Effector memory CD4-positive, alpha-beta T cell (primary cell): Measurements from ENCODE around the gene SHB.

Experiments
- DNase-seq, 3 donors: peaks; one replicate each; pipeline ENCODE4 v3.0.0-alpha.2; 2020
- H3K27ac ChIP-seq: 2 replicates; pipeline ENCODE4 v1.7.0; 2013; ENCODE audit warnings: mild to moderate bottlenecking, low read length, moderate library complexity; ENCODE audit not compliant: insufficient read depth, poor library complexity, severe bottlenecking
- H3K27me3 ChIP-seq: replicated peaks from 2 replicates; pipeline ENCODE4 v1.7.0; 2013; ENCODE audit warnings: mild to moderate bottlenecking, low read length; ENCODE audit not compliant: insufficient read depth, control insufficient read depth, poor library complexity, severe bottlenecking
- H3K36me3 ChIP-seq: 2 replicates; pipeline ENCODE4 v1.7.0; 2013; ENCODE audit warnings: mild to moderate bottlenecking, low read length, moderate library complexity; ENCODE audit not compliant: control insufficient read depth, insufficient read depth
- H3K4me1 ChIP-seq: 2 replicates; pipeline ENCODE4 v1.7.0; 2013; ENCODE audit warnings: low read length, mild to moderate bottlenecking; ENCODE audit not compliant: control insufficient read depth, insufficient read depth, poor library complexity, severe bottlenecking
- H3K4me3 ChIP-seq: 2 replicates; pipeline ENCODE4 v1.7.0; 2013; ENCODE audit warnings: low read length, low read depth, mild to moderate bottlenecking; ENCODE audit not compliant: insufficient read depth, poor library complexity, severe bottlenecking
- H3K9me3 ChIP-seq: 2 replicates; pipeline ENCODE4 v1.7.0; 2013; ENCODE audit warnings: mild to moderate bottlenecking, low read length, moderate library complexity; ENCODE audit not compliant: control insufficient read depth

The SHB gene

DNA sequence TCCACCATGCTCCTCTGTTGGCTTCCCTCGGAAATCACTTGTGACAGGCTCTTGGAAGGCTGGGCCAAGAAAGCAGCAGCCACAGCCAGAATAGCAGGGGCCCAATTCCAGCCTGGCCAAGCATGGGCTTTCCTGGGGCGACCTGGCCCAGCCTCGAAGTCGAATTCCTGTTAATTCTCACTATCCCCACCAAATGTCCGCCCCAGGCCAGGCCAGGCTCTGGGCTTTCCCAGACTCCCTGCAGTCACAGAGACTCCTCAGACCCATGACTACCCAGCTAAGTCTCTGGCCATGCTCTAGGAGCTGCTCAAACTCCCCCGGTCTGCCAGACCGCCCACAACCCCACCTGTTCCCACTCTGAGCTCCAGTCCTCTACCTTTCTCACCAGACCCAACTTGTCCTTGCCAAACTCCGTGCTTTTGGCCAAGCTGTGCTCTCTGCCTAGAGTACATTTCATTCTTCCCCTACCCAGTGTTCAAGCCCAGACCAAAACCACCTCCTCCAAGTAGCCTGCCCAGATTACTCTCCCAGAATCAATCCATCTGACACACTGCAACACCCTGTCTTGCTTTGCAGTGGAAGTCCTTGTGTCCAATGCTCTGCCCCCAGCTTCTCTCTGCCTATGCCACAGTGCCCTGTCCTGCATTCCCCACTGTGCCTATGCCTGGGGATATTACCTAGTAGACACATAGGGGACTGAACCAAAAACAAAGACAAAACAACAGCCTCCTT, 26.2 kb downstream of the SHB start:
- H3K4me1 ChIP-seq = no peaks in the 10 kb centered on the region

DNA sequence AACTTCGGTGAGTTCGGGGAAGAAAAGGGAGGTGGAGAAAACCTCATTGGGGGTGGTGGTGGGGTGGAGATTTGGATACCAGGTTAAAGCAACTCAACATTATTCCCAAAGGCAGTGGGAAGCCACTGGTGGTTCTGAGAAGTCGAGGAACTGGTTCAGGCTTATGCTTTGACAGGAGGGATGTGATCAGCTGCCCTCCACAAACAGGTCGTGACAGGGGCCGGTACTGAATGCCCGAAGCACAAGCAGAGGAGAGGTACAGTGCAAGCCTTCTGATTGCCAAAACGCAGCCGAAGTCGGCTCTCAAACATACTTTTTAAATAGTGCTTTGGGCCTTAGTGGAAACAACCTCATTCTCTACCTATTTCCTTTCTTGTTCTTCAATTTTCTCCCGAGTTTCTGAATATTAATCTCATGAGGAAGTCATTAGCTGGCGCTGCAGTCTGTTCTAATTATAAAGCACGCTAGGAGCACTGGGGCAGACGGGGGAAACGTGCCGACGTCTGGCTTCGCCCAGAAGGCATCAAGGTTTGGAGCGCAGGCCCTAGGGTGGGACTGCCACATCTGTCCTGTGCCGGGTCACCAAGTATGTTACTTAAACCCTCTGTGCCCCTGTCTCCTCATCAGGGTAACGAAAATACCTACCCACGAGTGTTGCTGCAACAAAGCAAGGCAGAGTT, 27.3 kb downstream of the SHB start:
- H3K9me3 ChIP-seq = no peaks in the 10 kb centered on the region
- H3K27me3 ChIP-seq = no peaks in the 10 kb centered on the region
- DNase-seq = no peak
- H3K4me3 ChIP-seq = no peak overlapping the region
- H3K27ac ChIP-seq = no peak overlapping the region
- no peaks in the 10 kb centered on the region for H3K4me1 ChIP-seq
- no peaks in the 10 kb centered on the region for H3K36me3 ChIP-seq

More for the DNA sequence above, 26.2 kb downstream of the SHB start:
- no peak for DNase-seq
- H3K36me3 ChIP-seq = no peaks in the 10 kb centered on the region
- no peak overlapping the region for H3K27ac ChIP-seq
- H3K9me3 ChIP-seq = no peaks in the 10 kb centered on the region
- H3K27me3 ChIP-seq = no peaks in the 10 kb centered on the region
- H3K4me3 ChIP-seq = no peak overlapping the region

DNA sequence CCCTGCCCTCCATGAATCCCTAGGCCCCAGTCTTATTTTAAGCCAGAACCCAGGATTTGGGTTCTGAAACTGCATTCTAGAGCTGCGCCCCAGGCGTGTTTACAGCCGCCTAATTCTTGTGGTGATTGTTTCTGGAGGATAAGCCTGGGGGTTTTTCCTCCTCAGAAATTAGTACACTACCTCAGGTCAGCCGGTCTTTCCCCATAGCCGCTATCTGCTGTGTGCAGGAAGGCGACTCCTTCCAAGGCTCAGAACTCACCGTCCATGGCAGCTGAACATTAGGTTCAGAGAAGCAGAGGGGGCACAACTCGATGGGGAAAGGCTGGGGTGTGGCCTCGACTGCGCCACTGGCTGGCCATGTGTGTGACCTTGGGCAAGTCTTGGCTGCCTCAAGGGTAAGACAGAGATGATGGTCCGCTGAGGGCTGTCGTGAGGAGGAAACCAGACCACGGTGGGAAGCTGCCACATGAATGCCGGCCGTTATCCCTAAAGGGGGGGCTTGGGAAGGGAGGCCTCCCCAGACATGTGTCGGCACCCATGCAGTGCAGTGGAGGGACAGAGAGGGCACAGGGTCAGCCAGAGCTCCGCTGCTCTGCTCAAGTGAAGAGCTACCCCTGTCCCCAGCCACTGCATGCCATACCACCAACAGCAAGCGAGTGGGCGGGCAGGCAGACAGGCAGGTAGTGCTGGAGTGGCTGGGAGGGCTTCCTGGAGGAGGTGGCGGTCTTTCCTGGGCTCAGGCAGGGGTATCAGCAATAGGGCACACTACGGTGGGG, 28.9 kb downstream of the SHB start:
- Histone ChIP-seq H3K4me1 (no peaks in the 10 kb centered on the region), H3K36me3 (no peaks in the 10 kb centered on the region), H3K4me3 (no peak overlapping the region), H3K27ac (no peak overlapping the region), H3K27me3 (no peaks in the 10 kb centered on the region), H3K9me3 (no peaks in the 10 kb centered on the region)
- no peak for DNase-seq

DNA sequence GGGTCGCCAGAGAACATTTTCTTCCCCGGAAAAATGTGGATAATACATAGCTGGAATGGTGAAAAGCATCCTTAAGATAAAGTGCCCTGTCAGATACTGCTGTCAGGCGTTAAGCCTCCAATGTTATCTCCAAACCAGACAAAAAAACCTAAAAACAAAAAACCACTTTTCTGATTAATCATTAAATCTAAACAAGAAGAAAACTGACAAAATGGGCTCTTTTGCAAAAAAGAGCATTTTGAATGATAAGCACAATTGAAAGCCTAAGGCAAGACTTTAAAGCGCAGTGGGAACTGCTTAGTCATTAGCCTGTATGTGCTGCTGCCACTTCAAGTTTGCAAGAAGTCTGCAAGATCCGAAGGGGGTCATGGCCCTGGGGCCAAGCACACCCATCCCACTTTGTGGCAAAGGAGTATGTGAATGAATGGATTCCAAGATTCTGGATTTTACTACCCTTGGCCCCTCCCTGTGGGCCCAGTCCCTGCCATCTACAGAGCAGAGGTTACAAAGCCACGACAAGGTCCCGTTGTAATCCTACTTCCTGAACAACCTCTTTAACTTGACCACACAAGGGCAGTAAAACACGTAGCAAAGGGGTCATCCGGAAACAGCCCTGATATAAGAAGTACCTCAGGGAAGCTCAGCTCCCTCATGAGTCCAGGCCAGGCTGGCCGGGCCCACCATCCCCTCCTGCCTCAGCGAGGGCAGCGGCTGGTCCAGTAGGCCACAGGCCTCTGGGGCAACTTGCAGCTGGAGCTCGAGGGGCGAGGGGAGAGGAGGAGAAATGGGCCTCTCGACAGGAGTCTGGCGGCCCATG, 29.7 kb downstream of the SHB start:
- Histone ChIP-seq H3K27me3 (no peaks in the 10 kb centered on the region), H3K27ac (no peak overlapping the region), H3K4me1 (no peaks in the 10 kb centered on the region), H3K9me3 (no peaks in the 10 kb centered on the region), H3K36me3 (no peaks in the 10 kb centered on the region), H3K4me3 (no peak overlapping the region)
- no peak for DNase-seq

DNA sequence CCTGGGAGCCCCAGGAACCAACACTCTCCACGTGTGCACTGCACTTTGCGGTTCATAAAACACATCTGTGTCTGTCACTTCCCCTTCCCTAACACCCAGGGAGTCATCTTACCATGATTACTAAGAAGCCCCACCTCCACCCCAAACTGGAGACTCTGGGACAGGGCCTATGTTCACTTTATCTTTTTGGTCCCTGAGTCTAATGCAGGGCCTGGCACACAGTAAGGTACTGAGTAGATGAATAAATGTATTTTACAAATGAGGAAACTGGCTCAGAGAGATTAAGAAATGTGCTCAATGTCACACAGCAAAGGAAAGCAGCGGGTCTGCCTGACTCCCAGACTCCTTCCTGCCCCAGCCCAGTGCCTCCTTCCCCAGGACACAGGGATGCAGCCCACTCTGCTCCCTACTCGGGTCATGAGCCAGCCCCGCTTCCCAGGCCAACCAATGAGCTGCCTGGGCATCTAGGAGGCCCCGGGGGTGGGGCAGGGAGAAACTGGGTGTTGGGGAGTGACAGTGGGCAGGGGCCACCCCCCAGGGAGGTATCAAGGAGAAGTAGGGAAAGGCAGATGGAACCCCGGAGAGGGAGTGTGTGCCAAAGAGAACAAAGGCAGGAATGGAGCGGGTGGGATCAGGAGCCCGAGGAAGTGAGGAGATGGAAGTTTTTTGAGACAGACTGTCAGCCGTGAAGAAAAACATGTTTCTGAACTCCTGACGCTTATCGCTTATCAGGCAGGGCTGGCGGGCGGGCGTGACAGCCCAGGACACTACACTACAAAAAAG, 30.5 kb downstream of the SHB start:
- Histone ChIP-seq H3K27me3 (no peaks in the 10 kb centered on the region), H3K36me3 (no peaks in the 10 kb centered on the region), H3K4me1 (no peaks in the 10 kb centered on the region), H3K9me3 (no peaks in the 10 kb centered on the region), H3K27ac (no peak overlapping the region), H3K4me3 (no peak overlapping the region)
- DNase-seq = no peak

DNA sequence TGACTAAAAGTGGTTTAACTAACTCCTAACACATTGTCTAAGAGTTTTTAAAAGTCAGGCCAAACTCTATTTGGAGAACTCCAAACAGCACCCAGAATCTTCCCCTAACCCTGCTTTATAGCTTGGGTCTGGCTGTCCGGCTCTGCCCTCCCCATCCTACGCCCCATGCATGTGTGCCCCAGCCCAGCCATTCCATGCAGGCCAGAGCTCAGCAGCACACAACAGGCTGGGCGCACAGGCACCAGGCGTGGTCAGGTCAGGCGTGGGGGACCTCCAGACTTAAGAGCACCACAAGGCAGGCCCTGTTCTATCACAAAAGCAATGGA, 31.1 kb downstream of the SHB start:
- H3K27me3 ChIP-seq = no peaks in the 10 kb centered on the region
- no peak overlapping the region for H3K4me3 ChIP-seq
- no peak overlapping the region for H3K27ac ChIP-seq
- no peaks in the 10 kb centered on the region for H3K36me3 ChIP-seq
- no peak for DNase-seq
- no peaks in the 10 kb centered on the region for H3K4me1 ChIP-seq
- no peaks in the 10 kb centered on the region for H3K9me3 ChIP-seq

DNA sequence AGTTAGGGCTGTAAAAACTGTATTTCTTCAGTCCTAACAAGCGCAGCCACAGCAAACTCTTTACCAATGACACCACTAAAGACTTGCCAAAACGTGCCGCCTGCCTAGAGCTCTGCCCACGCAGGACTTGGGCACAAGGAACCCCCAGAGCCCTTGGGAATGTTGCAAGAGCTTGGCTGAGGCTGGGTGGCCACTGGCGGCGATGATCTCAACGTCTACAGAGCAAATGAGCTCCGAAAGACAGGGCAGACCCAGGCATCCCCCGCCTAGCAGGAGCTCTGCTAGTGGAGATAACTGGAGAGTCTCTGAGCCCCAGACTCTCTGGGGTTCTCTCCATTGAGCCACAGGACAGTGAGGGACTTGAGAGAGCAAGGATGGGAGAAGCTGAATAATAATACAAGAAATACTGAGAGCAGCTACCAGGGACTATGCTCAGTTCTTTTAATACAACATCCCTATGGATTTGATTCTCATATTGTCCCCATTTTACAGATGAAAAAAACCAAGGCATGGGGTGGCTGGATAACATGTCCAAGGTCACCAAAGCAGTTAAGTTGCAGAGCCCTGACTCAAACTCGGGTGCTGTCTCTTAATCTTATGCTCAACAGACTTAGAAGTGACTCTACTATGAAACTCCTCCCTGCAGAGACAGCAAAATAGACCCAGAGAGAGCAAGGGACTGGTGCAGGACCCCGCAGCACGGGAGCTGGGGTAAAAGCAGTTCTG, 32.5 kb downstream of the SHB start:
- Histone ChIP-seq H3K4me1 (no peaks in the 10 kb centered on the region), H3K9me3 (no peaks in the 10 kb centered on the region), H3K27me3 (no peaks in the 10 kb centered on the region), H3K27ac (no peak overlapping the region), H3K4me3 (no peak overlapping the region), H3K36me3 (no peaks in the 10 kb centered on the region)
- DNase-seq = no peak

DNA sequence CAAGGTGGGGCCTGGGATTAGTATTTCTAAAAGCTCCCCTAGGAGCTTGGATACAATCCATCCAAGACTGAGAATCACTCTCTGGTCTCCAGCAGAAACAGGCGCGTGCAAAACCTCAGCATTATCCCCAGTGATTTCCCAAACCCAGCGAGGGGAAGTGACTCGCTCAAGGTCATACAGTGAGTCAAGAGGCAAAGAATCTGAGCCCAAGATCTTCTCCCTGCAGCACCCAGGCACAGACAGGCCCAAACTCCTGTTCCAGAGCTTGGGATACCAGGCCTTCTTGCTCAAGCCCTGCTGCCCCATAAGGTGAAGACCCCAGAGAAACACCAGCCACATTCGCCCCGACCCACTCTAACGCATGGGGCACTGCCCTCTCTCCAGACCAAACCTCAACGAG, 33.2 kb downstream of the SHB start:
- Histone ChIP-seq H3K9me3 (no peaks in the 10 kb centered on the region), H3K27me3 (no peaks in the 10 kb centered on the region), H3K4me1 (no peaks in the 10 kb centered on the region), H3K36me3 (no peaks in the 10 kb centered on the region), H3K27ac (no peak overlapping the region), H3K4me3 (no peak overlapping the region)
- DNase-seq = no peak

DNA sequence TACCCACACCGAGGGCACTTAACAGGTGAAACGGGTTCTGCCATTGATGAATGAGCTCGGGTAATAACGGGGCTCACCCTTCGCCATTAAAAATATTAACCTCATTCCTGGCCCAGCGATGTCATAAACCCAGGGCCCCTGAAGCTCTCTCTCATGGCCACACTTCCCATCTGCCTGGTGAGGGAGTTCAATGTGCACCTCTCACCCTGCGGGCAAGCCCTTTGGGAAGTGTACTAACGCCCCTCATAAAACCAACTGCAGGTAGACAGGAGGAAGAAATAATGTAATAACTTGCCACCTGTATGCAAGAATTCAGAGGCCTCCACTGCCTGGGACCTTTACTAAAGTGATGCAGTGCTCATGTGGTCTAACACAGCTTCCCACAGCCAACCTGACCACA, 35.1 kb downstream of the SHB start:
- no peaks in the 10 kb centered on the region for H3K4me1 ChIP-seq
- H3K27ac ChIP-seq = no peak overlapping the region
- H3K36me3 ChIP-seq = no peaks in the 10 kb centered on the region
- DNase-seq = no peak
- H3K27me3 ChIP-seq = no peaks in the 10 kb centered on the region
- no peak overlapping the region for H3K4me3 ChIP-seq
- H3K9me3 ChIP-seq = no peaks in the 10 kb centered on the region
